HG03571 (cell line): Measurements from ENCODE around the gene SYT12.

Experiments used
- ATAC-seq: cut with Tn5 transposase; IDR thresholded peaks from one replicate; pipeline ENCODE4 v1.9.1; 2021; ENCODE audit not compliant: unreplicated experiment

SYT12 gene

DNA sequence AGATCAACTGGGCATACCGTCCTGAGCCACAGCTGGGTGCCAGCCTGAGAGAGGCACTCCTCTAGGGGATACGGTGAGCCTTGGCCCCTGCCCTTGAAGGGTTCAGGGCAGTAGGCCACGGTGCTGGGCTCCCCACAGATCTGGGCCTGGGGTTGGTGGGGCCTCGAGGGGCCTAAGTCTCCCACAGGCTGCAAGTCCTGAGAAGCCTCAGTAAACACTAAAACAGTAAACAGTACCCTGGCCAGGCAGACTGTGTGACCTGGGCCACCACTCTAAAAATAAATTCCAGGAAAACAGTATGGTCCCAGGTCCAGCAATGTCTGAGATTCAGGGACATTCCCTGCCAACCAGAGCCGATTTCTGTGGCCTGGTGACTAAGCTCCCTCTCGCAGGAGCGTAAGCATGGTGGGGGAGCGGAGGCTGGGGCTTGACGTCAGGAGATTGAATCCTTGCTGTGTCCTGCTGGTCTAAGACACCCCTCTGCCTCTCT is 31.5 kb downstream of the SYT12 start:
- no peak for ATAC-seq

DNA sequence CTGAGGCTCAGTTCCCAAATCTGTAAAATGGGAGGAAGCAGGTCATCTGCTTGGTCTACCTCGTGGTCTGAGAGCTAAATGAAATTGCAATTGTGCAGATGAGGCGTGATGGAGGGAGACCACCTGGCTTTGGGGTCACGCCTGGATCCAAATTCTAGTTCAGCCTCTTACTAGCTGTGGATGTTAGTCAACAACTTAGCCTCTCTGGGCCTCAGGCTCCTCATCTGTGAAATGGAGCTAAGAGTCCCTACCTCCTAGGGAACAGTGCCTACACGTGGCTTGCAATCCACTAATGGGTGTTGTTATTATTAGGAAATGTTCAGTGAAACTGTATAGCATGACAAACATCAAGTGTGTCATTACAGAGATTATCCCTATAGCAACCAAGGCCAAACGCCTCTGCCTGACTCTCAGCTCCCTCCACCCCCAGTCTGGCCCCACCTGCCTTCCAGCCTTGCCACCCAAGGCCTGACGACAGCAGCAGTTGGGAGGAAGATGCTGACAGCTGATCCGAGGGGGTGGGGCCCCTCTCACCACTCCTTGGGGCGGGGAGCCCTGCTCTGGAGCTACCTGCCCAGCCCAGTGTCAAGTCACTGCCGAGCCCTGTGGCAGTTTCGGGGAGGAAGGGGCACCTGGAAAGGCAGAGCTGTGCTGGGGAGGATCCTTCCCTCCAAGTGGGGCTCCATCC is 32.0 kb downstream of the SYT12 start:
- ATAC-seq = no peak

DNA sequence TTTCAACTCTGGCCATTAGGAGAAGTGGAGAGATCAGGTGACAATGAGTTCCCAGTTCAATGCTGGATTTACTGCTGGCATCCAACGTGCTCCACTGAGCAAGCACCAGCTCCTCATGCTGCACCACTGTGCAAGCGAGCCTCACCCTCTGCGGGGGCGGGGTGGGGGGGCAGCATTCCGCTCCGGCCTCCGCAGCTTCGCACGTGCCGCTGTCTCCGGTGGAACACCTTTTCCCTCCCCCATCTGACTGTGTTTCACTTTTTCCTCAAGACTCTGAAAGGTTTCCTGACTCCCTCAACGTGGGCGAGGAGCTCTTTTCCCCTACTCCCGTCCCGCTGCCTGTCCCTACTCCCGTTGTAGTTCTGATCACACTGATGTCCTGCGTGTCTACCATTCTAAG is 32.9 kb downstream of the SYT12 start:
- ATAC-seq = no peak

DNA sequence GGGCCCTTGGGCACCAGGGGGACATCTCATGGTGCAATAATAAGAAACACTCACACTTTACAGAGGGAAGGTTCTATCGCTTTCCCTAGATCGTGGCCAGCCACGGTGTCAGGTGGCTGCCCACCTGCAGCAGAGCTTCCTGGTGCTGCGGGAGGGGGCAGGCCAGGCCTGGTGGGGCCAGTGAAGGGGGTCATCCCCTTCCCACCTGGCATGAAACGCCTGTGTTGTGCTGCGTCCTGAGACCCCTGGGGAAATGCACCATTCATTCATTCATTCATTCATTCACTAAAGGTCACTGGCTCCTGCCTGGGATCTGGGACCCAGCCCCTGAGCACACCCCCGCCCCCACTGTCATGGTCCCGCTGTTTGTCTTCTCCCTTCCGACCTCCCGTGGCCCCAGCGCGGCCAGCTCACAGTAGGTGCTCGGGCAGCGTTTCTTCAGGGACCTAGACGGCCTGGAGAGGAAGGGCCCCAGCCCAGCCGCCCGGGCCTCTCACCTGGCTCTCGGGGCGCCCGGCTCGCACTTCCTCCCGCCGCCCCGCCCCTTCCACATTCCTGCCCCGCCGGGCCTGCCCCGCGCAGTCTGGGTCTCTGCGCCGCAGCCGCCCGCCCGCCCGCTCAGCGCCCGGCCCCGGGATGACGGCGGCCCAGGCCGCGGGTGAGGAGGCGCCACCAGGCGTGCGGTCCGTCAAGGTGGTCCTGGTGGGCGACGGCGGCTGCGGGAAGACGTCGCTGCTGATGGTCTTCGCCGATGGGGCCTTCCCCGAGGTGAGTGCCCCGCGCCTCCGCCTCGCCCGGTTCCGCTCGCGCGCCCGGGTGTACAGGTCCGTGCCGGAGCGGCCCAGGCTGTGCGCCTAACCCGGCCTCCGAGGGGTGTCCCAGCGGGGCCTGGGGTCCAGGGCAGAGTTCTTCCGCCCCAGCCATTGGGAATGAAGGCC is 33.6 kb downstream of the SYT12 start, which contains the start of gene RHOD:
TSS of gene RHOD (plus strand) at position 581 of the 938 bp plus-strand sequence. CDS start at position 637, 56 bp downstream.
- ATAC-seq = no peak

DNA sequence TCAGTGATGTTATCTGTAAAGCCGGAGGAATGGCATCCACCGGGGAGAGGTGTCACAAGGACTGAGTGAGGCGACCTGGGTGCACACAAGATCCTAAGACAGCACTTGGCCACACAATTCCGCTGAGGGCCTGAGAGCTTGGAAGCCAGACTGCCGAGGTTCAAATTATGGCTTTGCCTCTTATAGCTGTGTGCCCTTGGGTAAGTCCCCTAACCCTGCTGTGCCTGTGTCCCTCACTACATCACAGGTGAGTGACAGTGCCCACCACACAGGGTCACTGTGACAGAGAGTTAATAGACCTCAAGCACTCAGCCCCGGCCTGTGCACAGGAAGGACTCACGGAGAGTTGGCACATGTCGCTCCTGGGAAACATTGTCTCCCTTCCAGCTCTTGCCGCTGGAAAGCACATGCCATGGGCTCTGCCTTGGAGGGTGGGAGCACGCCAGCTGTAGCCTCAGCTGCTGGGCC is 34.3 kb downstream of the SYT12 start:
- no peak for ATAC-seq

DNA sequence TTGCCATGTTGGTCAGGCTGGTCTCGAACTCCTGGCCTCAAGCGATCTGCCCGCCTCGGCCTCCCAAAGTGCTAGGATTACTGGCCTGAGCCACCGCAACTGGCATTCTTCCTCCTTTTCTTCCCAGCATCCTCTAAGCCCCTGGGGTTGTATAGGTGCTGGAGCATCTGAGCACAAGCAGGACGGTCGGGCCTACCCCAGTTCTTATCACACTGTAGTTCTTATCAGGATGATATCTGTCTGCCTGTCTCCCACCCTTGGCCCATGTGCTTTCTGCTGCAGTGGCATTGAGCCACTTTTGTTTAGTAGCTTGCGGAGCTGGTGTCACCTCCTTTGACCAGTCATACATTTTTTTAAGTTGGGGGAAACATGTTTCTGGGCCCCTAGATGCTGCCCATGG is 35.6 kb downstream of the SYT12 start:
- ATAC-seq = no peak

DNA sequence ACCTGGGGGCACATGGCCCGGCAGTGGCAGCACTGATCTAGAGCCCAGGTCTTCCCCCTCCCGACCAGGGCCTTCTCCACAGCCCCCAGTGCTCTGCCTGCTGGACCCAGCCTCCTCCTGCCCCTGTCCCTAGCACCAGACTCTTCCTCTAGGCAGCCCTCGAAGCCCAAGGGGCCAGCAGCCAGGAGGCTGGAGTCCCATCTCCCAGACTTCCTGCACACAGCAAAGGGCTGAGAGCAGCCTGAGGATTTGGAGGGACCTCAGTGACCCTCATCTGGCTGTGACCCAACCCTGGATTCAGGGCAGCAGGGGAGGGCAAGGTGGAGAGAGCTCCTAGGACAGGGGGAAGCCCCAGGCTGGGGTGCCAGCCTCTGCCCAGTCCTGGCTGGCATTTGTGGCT is 36.7 kb downstream of the SYT12 start:
- no peak for ATAC-seq

DNA sequence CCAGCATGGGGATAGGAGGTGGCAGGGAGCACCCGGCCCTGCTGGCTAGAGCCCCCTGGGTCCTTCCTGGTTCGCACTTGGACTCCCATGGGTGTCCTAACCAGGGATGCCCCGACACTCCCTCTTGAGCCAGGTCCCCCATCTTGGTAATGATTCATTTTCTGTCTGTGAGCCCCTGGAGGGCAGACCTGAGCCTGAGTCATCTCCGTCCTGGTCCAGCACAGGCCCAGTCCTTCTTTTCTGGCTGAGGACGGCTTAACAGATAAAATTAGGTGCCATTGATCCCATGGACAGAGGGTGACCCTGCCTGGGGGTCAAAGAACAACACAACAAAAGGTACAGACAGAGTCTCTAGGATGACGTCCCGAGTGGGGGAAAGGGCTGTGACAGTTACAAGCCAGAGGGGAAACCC is 37.2 kb downstream of the SYT12 start:
- ATAC-seq = no peak

DNA sequence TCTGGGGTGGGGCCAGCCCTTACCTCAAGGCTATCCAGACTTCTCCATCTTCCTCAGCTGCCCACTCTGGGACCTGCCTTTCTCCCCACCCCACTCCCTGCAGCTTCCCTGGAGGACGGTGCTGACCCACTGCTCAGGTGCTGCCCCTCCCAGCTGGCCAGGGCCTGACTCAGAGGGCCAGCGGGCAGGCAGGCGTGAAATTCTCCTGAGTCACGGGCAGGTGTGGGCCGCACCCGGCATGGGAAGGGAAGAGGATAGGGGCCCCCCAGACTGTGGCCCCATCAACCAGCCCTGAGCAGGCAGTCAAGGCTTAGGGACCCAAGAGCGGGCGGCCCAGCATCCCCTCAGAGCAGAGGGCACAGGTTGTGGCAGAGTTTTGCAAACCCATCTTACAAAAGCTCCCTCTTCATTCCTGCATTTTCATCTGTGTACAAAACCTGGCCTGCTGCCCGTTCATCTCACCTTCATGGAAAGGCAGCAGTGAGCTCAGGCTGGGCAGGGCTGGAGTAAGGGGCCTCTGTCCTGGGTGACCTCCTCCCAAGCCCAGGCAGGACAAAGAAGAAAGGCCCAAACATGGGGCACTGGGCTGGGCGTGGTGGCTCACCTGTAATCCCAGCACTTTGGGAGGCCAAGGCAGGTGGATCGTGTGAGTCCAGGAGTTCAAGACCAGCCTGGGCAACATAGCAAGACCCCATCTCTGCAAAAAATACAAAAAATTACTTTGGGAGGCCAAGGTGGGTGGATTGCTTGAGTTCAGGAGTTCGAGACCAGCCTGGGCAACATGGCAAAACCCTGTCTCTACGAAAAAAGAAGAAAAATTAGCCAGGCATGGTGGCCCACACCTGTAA is 39.8 kb downstream of the SYT12 start:
- no peak for ATAC-seq

DNA sequence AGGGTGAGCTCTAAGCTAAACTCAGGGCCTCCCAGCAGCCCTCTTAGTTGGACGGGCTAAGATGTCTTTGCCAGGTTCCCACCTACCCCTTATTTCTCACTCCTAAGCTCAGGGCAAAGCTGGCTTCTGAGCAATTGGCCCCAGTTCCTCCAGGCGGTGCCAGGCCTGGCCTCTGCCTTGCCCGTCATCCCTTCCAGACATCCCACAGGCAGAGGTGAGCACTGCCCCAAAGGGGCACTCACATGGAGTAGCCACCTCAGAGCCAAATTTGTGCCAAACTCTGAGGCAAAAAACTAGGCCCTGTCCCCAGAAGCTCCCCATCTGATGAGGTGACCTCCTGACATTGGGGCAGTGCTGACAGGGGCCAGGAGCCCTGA is 43.4 kb downstream of the SYT12 start:
- no peak for ATAC-seq

DNA sequence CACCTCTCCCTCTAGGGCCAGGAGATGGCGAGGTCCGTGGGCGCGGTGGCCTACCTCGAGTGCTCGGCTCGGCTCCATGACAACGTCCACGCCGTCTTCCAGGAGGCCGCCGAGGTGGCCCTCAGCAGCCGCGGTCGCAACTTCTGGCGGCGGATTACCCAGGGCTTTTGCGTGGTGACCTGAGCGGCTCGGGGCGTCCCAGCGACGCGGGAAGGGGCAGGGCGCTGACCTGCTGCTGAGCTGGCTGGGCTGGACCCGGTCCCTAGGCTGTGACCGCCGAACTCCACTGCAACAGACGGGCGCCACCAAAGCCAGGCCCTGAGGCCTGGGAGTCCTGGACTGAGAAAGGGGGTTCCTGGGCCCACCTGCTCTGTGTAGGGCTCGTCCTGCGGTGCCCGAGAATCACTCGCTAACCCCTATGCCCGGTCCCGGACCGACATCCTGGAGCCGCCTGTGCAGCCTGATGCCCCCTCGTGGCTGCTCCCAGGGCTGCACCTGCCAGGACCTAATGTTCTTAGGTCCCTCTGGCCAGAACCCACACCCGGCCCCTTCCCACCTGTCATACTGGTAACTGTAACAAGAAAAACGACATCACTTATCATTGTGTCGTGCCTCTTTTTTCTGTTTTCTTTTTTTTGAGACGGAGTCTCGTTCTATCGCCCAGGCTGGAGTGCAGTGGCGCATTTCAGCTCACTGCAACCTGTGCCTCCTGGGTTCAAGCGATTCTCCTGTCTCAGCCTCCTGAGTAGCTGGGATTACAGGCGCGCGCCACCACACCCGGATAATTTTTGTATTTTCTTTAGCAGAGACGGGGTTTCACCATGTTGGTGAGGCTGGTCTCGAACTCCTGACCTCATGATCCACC is 48.7 kb downstream of the SYT12 start:
- no peak for ATAC-seq

DNA sequence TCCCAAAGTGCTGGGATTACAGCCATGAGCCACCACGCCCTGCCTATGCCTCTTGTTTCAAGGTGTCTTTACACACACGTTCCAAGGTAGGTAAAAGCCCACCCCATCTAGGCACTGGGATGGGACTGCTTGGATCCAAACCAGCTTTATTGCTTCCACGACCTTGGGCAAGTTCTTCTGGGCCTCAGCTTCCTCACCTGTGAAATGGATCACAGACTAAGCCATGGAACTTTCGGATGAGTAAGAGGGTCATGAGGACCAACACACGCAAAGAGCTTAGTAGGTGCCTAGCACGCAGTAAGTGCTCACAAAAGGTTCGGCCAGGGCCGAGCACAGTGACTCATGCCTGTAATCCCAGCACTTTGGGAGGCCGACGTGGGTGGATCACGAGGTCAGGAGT is 49.4 kb downstream of the SYT12 start:
- ATAC-seq = no peak

DNA sequence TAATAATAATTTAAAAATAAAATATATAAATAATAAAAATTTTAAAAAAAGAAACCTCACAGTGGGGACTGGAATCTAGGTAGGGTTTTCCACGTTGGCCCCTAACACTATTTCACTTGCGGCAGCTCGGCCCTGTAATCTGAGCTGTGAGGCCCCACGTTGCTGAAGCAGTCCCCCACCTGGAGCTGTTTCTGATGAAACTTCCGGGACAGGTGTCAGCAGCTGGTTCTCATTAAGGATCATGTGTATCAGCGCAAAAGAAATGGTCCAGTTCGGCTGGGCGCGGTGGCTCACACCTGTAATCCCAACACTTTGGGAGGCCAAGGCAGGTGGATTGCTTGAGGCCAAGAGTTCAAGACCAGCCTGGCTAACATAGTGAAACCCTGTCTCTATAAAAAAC is 51.0 kb downstream of the SYT12 start:
- ATAC-seq = no peak

DNA sequence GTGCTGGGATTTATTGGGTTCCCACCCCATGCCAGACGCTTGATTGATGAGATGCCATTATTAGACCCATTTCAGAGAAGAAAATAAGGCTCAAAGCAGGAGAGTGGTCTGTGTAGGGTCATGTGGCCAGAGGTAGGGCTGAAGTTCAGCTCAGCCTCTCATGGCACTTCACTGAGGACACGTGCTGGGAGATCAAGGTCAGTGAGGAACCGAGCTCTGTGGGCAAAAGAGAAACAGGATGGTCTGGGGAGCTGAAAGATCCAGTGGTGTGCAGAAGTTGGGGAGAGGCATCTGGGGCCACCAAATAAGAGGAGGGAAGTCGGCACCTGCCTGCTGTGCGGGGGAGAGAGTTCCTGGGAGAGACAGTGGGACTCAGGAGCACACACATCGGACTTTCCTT is 53.3 kb downstream of the SYT12 start:
- no peak for ATAC-seq

DNA sequence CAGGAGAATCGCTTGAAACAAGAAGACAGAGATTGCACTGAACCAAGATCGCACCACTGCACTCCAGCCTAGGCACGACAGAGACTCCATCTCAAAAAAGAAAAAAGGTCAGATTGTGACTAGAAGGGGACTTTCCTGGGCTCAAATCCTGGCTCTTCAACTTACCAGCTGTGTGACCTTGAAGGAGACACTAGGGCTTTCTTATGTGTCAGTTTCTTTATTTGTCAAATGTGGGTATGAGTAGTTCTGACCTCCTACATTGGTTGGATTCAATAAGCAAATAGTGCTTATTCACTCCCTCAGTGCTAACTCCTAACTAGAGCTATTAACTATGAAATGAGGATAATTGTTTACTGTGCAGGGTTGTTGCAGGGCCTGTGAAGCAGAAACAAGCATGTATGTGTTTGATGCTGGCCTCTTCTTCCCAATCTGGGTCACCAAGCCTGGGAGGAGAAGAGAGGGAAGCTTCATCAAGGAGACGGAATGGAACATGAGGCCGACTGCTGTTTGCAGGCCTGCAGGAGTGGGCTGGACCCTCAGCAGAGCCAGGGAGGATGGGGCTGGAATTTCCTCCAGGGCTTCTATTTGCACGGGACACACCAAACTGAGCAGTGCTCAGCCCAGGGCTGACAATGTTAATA is 56.3 kb downstream of the SYT12 start:
- ATAC-seq = no peak

DNA sequence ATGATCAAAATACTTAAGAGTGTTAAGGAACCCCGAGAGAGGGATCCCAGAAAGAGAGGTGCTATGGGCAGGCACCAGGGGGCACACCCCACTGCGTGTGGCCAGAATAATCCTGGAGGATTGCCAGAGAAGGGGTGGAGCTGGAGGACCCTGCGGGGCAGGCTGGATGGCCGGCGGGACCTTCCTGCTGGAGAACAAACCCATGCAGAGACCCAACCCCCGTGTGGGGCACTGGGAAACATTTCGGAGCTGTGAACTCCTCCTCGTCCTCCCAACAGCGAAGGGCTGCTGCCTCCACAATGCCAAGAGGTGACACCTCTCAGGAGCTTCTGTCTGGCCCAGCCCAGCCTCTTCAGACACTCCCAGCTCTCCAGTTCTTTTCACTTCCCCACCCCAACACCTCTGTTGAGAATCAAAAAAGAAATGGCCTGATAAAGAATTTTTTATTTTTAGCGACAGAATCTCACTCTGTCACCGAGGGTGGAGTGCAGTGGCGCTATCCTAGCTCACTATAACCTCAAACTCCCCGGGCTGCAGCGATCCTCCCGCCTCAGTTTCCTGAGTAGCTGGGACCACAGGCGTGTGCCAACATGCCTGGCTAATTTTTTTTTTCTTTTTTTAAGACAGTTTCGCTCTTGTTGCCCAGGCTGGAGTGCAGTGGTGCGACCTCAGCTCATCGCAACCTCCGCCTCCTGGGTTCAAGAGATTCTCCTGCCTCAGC is 59.3 kb downstream of the SYT12 start:
- ATAC-seq = no peak

DNA sequence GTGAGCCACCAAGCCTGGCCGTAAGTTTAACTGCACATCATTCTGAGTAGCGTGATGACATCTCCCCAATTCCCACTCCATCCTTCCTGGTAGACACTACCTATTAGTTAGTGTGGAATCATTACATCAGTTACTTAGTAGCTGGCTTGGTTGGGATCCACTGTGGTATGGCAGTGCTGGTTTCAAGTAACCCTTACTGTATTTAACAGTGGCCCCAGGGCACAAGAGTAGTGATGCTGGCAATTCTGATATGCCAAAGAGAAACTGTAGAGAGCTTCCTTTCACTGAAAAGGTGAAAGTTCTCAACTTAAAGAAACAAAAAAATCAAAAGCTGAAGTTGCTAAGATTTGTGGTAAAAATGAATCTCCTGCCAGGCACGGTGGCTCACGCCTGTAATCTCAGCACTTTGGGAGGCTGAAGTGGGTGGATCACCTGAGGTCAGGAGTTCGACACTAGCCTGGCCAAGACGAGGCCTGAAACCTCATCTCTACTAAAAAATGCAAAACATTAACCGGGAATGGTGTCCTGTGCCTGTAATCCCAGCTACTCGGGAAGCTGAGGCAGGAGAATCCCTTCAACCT is 60.9 kb downstream of the SYT12 start:
- no peak for ATAC-seq

DNA sequence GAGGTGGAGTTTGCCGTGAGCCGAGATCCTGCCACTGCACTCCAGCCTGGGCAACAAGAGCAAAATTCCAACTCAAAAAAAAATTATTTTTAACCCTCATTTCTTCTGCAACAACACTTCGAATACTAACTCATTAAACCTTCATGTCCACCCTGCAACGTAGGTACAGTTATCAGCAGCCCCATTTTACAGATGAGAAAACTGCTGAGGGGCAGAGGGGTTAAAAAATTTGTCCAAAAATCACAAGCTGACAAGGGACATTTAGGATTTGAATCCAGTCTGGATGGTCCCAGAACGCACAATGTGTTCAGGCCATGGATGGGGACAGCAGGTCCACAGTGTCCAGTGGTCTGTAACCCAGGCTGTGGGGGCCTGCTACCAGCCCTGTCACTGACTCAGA is 62.7 kb downstream of the SYT12 start:
- ATAC-seq = no peak

DNA sequence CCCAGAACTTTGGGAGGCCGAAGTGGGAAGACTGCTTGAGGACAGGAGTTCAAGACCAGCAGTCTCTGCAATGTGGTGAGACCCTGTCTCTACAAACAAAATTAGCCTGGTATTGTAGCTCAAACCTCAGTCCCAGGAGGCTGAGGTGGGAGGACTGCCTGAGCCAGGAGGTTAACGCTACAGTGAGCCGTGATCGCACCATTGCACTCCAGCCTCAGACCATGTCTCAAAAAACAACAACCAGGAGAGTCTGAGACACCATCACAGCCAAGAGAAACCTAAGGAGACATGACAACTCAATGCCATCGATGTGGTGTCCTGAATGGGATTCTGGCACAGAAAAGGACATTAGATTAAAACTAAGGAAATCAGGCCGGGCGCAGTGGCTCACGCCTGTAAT is 67.8 kb downstream of the SYT12 start:
- no peak for ATAC-seq
